ENCODE results near the gene KPRP. TPM values are rescaled to one million over a fixed set of nuclear protein-coding genes. Genes with fewer than 3 reads are reported as not detected.

Gene KPRP
- total and polyA plus RNA-seq, 2 of the 13 experiments (the other 11 are each of a cell fraction or from before 2014, with no cell fraction given) = not detected

DNA sequence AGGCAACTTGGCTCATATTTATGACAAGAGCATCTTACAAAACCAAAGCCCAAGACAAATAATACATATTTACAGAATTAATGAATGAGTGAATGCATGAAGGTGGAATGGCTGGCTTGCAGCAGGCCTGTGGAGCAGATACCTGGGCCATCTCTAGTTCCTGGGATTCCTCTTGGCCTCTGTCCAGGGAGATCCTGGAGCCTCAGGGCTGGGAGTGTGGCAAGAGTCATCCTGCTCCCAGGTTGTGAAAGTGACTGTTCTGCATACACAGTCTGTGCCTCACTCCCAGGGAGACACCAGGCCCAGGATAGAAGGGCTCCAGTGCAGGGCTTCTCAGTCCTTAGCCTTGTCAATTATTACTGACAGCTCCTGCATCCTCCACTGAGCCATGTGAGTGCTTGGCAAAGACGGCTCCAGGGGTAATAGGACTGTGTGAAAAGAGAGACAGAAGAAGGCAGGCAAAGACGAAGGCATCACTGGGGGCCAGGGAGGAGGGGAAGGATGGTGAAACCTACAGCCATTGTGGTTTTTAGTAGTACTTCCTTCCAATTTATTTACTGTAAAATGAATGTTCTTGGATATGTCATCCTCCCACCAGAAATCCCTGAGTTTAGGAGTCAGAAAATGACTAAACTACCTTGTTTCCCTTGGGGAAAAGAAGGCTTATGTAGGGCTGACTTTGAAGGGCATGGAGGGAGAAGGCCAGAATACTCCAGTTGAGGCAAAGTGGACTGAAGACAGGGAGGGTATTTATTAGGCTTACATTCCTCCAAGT, 14.3 kb upstream of the KPRP start:
- Histone ChIP-seq H3K36me3 (replicated peaks in 1 of 2; ENCODE audit: control insufficient read depth in 1 of 2, insufficient read depth in 2 of 2, low read length in 2 of 2) (no peaks in the 10 kb centered on the region), H3K4me2 (ENCODE audit: low read depth, low read length) (no peak overlapping the region)
- intact Hi-C loops (cut with micrococcal nuclease; ENCODE audit: unreplicated experiment) = no loop called here

More for the DNA sequence above, 14.3 kb upstream of the KPRP start:
- Histone ChIP-seq H2AFZ (ENCODE audit: low read length) (no peak overlapping the region), H3K4me1 (ENCODE audit: insufficient read depth, low read length) (peaks cover 27% of the 10 kb centered on the region), H3K27me3 (ENCODE audit: control insufficient read depth in 1 of 2, insufficient read depth in 2 of 2, low read length in 2 of 2) (no peaks in the 10 kb centered on the region), H3K9me3 (ENCODE audit: low read length) (no peaks in the 10 kb centered on the region), H3K79me2 (ENCODE audit: insufficient read depth, low read length) (no peaks in the 10 kb centered on the region), H4K20me1 (ENCODE audit: insufficient read depth, low read length) (no peaks in the 10 kb centered on the region), H3K9ac (ENCODE audit: insufficient read depth, low read depth, low read length) (no peak overlapping the region), H3K4me3 (replicated peaks in 1 of 3; ENCODE audit: insufficient read depth in 1 of 3, low read depth in 2 of 3, low read length in 3 of 3) (no peak overlapping the region), H3K27ac (ENCODE audit: extremely low read length, insufficient read depth, low read length) (no peak overlapping the region)
- no TSS peak for BruUV-seq (replicated peaks)
- CTCF ChIA-PET (ENCODE audit: low intra/inter-chr PET ratio, low total read pairs) = no interaction called here
- FAIRE-seq (no peak), ATAC-seq (peak; percentile 37; the same call in 2 of the 3 replicates), DNase-seq (ENCODE audit: low spot score) (no peak)
- WGBS (ENCODE audit: low lambda C conversion rate) = 22% methylated on average over 2 of the region's 2 CpGs
- TF ChIP-seq GTF3A (CRISPR knock-in tag; conservative IDR thresholded peaks at IDR 0.05) (no peak), EZH2 (conservative IDR thresholded peaks at IDR 0.05; ENCODE audit: low read depth, low read length) (no peak), TOPORS (CRISPR knock-in tag; IDR thresholded peaks at IDR 0.05) (no peak), RFX3 (CRISPR knock-in tag; IDR thresholded peaks at IDR 0.05) (no peak), PRDM10 (CRISPR knock-in tag; IDR thresholded peaks at IDR 0.05; ENCODE audit: low read depth) (no peak), RFX1 (IDR thresholded peaks at IDR 0.05) (no peak), ZNF550 (CRISPR knock-in tag; IDR thresholded peaks at IDR 0.05; ENCODE audit: borderline replicate concordance) (no peak), ZNF24 (IDR thresholded peaks at IDR 0.05) (no peak), ZSCAN20 (CRISPR knock-in tag; IDR thresholded peaks at IDR 0.05; ENCODE audit: borderline replicate concordance) (no peak), SMAD3 (CRISPR knock-in tag; IDR thresholded peaks at IDR 0.05) (no peak), PHF5A (CRISPR knock-in tag; IDR thresholded peaks at IDR 0.05; ENCODE audit: low read depth, unreplicated experiment) (no peak), KDM5A (IDR thresholded peaks at IDR 0.05; ENCODE audit: borderline replicate concordance, low read length) (no peak)
- in situ Hi-C loops (cut with HindIII; ENCODE audit: extremely low pct_ligation_motif_present, low pct_unique_long_range_greater_than_20kb) = no loop called here
- POLR2A ChIA-PET = no interaction called here
